ENCODE data around the gene PALLD. TPM values are rescaled to one million over a fixed set of nuclear protein-coding genes. Genes with fewer than 3 reads are reported as not detected.

Gene PALLD
- polyA plus RNA-seq, 1 donor (not counting 4 experiments of a cell fraction or from before 2014, with no cell fraction given), result 136 TPM

DNA sequence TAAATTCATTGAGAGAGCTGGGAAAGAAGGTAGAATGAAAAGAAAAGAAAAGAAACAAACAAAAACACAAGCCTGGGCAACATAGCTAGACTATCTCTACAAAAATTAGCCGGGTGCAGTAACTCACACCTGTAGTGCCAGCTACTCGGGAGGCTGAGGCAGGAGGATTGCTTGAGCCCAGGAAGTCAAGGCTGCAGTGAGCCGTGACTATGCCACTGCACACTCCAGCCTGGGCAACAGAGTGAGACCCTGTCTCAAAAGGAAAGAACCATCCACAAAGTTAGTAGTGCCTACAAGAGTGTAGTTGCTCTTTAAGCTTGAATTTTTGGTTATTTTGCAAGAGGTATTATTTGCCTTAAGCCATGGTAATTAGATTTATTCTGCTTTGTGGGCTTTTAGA is 355.5 kb downstream of the PALLD start:
- H3K27me3 ChIP-seq (ENCODE audit: control insufficient read depth, extremely low read depth, insufficient read depth, low read length), result no peaks in the 10 kb centered on the region
- no peak overlapping the region for H3K4me3 ChIP-seq (ENCODE audit: control insufficient read depth in 2 of 3, extremely low read depth in 1 of 3, insufficient read depth in 2 of 3, low read depth in 1 of 3, low read length in 3 of 3)
- H2AFZ ChIP-seq (ENCODE audit: control insufficient read depth, low read length), result no peak overlapping the region
- H3K9me3 ChIP-seq (ENCODE audit: control insufficient read depth, low read depth, low read length), result no peaks in the 10 kb centered on the region
- no peak overlapping the region for H3K27ac ChIP-seq (ENCODE audit: control insufficient read depth, insufficient read depth, low read length)
- TF ChIP-seq CTCF (optimal IDR thresholded peaks at IDR 0.05 in 1 of 3, IDR thresholded peaks at IDR 0.05 in 1 of 3, conservative IDR thresholded peaks at IDR 0.05 in 1 of 3; ENCODE audit: extremely low read depth in 1 of 3, insufficient read depth in 2 of 3, low read length in 3 of 3) (no peak), EZH2 (IDR thresholded peaks at IDR 0.05; ENCODE audit: low read length) (no peak)
- DNase-seq (ENCODE audit: low read depth, low spot score) (no peak), FAIRE-seq (no peak)
- H3K79me2 ChIP-seq (ENCODE audit: control insufficient read depth, insufficient read depth, low read length), result peaks cover 92% of the 10 kb centered on the region
- no peaks in the 10 kb centered on the region for H3K9me1 ChIP-seq (ENCODE audit: control insufficient read depth, extremely low read depth, insufficient read depth, low read length)
- H3K36me3 ChIP-seq (ENCODE audit: control insufficient read depth in 2 of 2, extremely low read depth in 1 of 2, insufficient read depth in 2 of 2, low read length in 2 of 2), result peaks cover 15 to 24% of the 10 kb centered on the region in 2 experiments
- no peak overlapping the region for H3K4me2 ChIP-seq (ENCODE audit: control insufficient read depth, extremely low read depth, insufficient read depth, low read depth, low read length)
- peaks cover 23% of the 10 kb centered on the region for H3K4me1 ChIP-seq (ENCODE audit: control insufficient read depth, extremely low read depth, insufficient read depth, low read length)
- H4K20me1 ChIP-seq (ENCODE audit: control insufficient read depth, extremely low read depth, insufficient read depth, low read length), result no peaks in the 10 kb centered on the region
- dilution Hi-C loops (cut with MboI; ENCODE audit: extremely low pct_ligation_motif_present, low sequenced_read_pairs), result no loop called here
- H3K9ac ChIP-seq (ENCODE audit: control insufficient read depth, extremely low read depth, insufficient read depth, low read length), result no peak overlapping the region

GRCh38 chr4:168852933-168853713 is 356.3 kb downstream of the PALLD start:
- Histone ChIP-seq H3K9me1 (ENCODE audit: control insufficient read depth, extremely low read depth, insufficient read depth, low read length) (no peaks in the 10 kb centered on the region), H4K20me1 (ENCODE audit: control insufficient read depth, extremely low read depth, insufficient read depth, low read length) (no peaks in the 10 kb centered on the region), H3K79me2 (ENCODE audit: control insufficient read depth, insufficient read depth, low read length) (peaks cover 93% of the 10 kb centered on the region), H3K27ac (ENCODE audit: control insufficient read depth, insufficient read depth, low read length) (no peak overlapping the region), H3K4me1 (ENCODE audit: control insufficient read depth, extremely low read depth, insufficient read depth, low read length) (peaks cover 19% of the 10 kb centered on the region), H2AFZ (ENCODE audit: control insufficient read depth, low read length) (no peak overlapping the region), H3K4me3 (ENCODE audit: control insufficient read depth in 2 of 3, extremely low read depth in 1 of 3, insufficient read depth in 2 of 3, low read depth in 1 of 3, low read length in 3 of 3) (no peak overlapping the region), H3K4me2 (ENCODE audit: control insufficient read depth, extremely low read depth, insufficient read depth, low read depth, low read length) (no peak overlapping the region), H3K36me3 (ENCODE audit: control insufficient read depth in 2 of 2, extremely low read depth in 1 of 2, insufficient read depth in 2 of 2, low read length in 2 of 2) (peaks cover 17 to 24% of the 10 kb centered on the region in 2 experiments), H3K9me3 (ENCODE audit: control insufficient read depth, low read depth, low read length) (no peaks in the 10 kb centered on the region), H3K9ac (ENCODE audit: control insufficient read depth, extremely low read depth, insufficient read depth, low read length) (no peak overlapping the region), H3K27me3 (ENCODE audit: control insufficient read depth, extremely low read depth, insufficient read depth, low read length) (no peaks in the 10 kb centered on the region)
- no peak for TF ChIP-seq EZH2 (IDR thresholded peaks at IDR 0.05; ENCODE audit: low read length)
- TF ChIP-seq CTCF (optimal IDR thresholded peaks at IDR 0.05 in 1 of 3, IDR thresholded peaks at IDR 0.05 in 1 of 3, conservative IDR thresholded peaks at IDR 0.05 in 1 of 3; ENCODE audit: extremely low read depth in 1 of 3, insufficient read depth in 2 of 3, low read length in 3 of 3), result no peak
- FAIRE-seq (no peak), DNase-seq (ENCODE audit: low read depth, low spot score) (no peak)
- dilution Hi-C loops (cut with MboI; ENCODE audit: extremely low pct_ligation_motif_present, low sequenced_read_pairs), result no loop called here

Measured in keratinocyte (primary cell).